Measurements from ENCODE around the gene MTA3.

Gene MTA3

GRCh38 chr2:42767080-42767898 lies 198.9 kb downstream of the MTA3 start:
- no peak for DNase-seq (ENCODE audit: low read depth)
- H3K4me3 ChIP-seq (ENCODE audit: low read depth, low read length), result no peak overlapping the region
- TF ChIP-seq, protein P1, sequence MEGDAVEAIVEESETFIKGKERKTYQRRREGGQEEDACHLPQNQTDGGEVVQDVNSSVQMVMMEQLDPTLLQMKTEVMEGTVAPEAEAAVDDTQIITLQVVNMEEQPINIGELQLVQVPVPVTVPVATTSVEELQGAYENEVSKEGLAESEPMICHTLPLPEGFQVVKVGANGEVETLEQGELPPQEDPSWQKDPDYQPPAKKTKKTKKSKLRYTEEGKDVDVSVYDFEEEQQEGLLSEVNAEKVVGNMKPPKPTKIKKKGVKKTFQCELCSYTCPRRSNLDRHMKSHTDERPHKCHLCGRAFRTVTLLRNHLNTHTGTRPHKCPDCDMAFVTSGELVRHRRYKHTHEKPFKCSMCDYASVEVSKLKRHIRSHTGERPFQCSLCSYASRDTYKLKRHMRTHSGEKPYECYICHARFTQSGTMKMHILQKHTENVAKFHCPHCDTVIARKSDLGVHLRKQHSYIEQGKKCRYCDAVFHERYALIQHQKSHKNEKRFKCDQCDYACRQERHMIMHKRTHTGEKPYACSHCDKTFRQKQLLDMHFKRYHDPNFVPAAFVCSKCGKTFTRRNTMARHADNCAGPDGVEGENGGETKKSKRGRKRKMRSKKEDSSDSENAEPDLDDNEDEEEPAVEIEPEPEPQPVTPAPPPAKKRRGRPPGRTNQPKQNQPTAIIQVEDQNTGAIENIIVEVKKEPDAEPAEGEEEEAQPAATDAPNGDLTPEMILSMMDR (conservative IDR thresholded peaks at IDR 0.05; ENCODE audit: low read depth, low read length), result no peak

DNA sequence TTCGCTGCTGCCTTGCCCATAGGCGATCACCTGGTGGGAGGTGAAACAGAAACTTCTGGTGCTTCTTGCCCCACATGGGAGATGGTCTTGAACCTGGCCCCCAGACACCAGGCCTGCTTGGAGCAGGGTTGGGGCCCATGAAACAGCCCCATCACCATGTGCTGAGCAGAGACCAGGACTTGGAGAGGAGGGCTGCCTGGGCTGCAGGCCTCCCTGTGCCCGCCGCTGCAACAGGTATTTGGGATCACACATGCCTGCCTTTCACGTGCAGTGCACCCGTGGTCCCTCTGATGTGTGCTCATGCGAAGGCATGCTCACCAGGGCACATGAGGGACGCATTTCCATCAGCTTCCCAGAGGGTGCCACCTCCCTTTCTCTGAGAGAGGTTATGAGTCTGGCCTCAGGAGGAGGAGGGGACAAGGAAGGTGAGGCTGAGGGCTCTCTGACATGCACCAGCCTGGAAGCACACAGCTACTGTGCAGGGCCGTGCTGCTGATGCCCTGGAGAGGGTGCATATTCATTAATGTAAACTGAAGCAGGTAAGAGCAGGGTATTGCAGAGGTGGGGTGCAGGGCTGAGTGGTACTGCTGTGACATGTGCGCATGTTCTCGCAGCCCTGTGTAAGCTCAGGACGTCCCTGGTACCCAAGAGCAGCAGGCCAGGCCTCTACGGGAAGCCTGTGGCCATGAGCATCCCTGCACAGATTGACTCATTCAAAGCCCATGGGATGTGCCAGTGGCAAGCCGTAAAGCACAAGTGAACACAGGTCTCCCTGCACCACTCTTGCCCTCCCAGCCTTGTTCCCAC lies 199.7 kb downstream of the MTA3 start:
- no peak for DNase-seq (ENCODE audit: low read depth)
- H3K4me3 ChIP-seq (ENCODE audit: low read depth, low read length), result no peak overlapping the region
- TF ChIP-seq, protein P1 (conservative IDR thresholded peaks at IDR 0.05; ENCODE audit: low read depth, low read length), result no peak

GRCh38 chr2:42768706-42769256 lies 200.3 kb downstream of the MTA3 start:
- TF ChIP-seq, protein P1 (conservative IDR thresholded peaks at IDR 0.05; ENCODE audit: low read depth, low read length), result no peak
- no peak overlapping the region for H3K4me3 ChIP-seq (ENCODE audit: low read depth, low read length)

GRCh38 chr2:42769583-42770287 lies 201.3 kb downstream of the MTA3 start:
- H3K4me3 ChIP-seq (ENCODE audit: low read depth, low read length), result no peak overlapping the region
- no peak for DNase-seq (ENCODE audit: low read depth)
- TF ChIP-seq, protein P1 (conservative IDR thresholded peaks at IDR 0.05; ENCODE audit: low read depth, low read length), result no peak

More at GRCh38 chr2:42768706-42769256, 200.3 kb downstream of the MTA3 start:
- no peak for DNase-seq (ENCODE audit: low read depth)

DNA sequence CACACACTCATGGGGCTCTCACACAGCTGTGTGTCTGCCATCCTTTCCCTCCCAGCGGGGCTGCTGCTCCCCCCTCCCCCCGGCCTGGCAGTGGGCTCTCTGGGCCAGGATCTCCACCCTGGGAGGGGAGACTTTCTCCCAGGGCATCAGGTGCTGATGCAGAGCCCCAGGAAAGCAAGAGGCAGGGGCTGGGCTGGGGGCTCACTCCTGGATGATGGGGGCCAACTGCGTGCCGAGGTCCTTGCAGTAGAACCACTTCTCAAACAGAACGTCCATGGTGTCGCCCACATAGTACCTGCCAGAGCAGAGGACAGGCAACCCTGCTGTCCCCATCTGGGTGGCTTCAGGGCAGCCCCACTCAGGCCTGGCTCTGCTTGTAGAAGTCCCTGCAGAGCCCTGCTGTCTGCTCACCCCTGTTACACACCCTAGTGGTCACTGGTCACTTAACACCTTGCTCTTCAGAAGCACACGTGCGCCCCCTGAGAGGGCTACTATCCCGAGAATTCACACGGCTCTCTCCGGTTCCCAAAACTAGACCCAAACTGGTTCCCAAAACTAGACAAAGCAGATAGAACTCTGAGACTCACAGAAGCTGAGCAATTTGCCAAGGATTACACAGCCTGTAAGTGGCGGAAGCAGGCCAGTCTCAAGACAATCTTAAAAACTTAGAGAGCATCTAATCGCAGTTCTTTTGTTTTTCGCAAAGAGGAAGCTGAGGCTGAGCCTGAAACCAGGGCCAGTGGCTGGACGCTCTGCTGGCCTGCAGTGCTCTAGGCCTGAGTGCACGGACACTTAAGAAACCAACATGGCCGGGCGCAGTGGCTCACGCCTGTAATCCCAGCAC lies 202.1 kb downstream of the MTA3 start:
- peak; percentile 78 for DNase-seq (ENCODE audit: low read depth)
- TF ChIP-seq, protein P1 (conservative IDR thresholded peaks at IDR 0.05; ENCODE audit: low read depth, low read length), result peak; percentile 67
- H3K4me3 ChIP-seq (ENCODE audit: low read depth, low read length), result no peak overlapping the region

Data from choroid plexus epithelial cell (primary cell).